COLO829 (cell line): Measurements from ENCODE around the gene AQP1.

Experiments
- DNase-seq: peaks from one replicate; pipeline ENCODE4 v3.0.0; 2012; ENCODE audit warnings: low spot score

Gene AQP1

GRCh38 chr7:30936650-30937245 is 25.1 kb downstream of the AQP1 start:
- no peak for DNase-seq

GRCh38 chr7:30937416-30937815 is 25.8 kb downstream of the AQP1 start:
- peak; percentile 46 for DNase-seq

- DNase-seq: peak; percentile 70
Observed at GRCh38 chr7:30938435-30939316, 27.0 kb downstream of the AQP1 start.

- no peak for DNase-seq
Observed at GRCh38 chr7:30941582-30942323, 30.1 kb downstream of the AQP1 start.

- no peak for DNase-seq
Observed at GRCh38 chr7:30950197-30950596, 38.5 kb downstream of the AQP1 start.

- no peak for DNase-seq
Observed at GRCh38 chr7:30954914-30955313, 43.3 kb downstream of the AQP1 start.

GRCh38 chr7:30956704-30957103 is 45.1 kb downstream of the AQP1 start:
- no peak for DNase-seq

GRCh38 chr7:30963842-30964241 is 52.2 kb downstream of the AQP1 start, which contains the start of gene GHRHR:
Gene GHRHR, plus strand, starts transcription at chr7:30963953. Its CDS starts 116 bp downstream, at chr7:30964069.
- DNase-seq: no peak

- no peak for DNase-seq
Observed at GRCh38 chr7:30965372-30965771, 53.7 kb downstream of the AQP1 start.

GRCh38 chr7:30965883-30966282 is 54.2 kb downstream of the AQP1 start:
- DNase-seq: no peak

GRCh38 chr7:30968294-30968693 is 56.6 kb downstream of the AQP1 start:
- no peak for DNase-seq

- DNase-seq: no peak
Observed at GRCh38 chr7:30968747-30969603, 57.3 kb downstream of the AQP1 start.

GRCh38 chr7:30969604-30969970 is 57.9 kb downstream of the AQP1 start:
- DNase-seq: no peak

- DNase-seq: no peak
Observed at GRCh38 chr7:30970074-30970473, 58.4 kb downstream of the AQP1 start.

- DNase-seq: no peak
Observed at GRCh38 chr7:30970594-30971094, 59.0 kb downstream of the AQP1 start.

- DNase-seq: no peak
Observed at GRCh38 chr7:30971440-30971839, 59.8 kb downstream of the AQP1 start.

GRCh38 chr7:30971840-30972563 is 60.3 kb downstream of the AQP1 start:
- DNase-seq: no peak

GRCh38 chr7:30973292-30973691 is 61.6 kb downstream of the AQP1 start:
- no peak for DNase-seq

GRCh38 chr7:30973791-30974604 is 62.3 kb downstream of the AQP1 start:
- no peak for DNase-seq

GRCh38 chr7:30974605-30975255 is 63.1 kb downstream of the AQP1 start:
- DNase-seq: peak; percentile 64
